A549 (cell line): Measurements from ENCODE around the gene SRPK2.

ENCODE experiments used
- BHLHE40 ChIP-seq: IDR thresholded peaks from 2 replicates; pipeline ENCODE4 v1.6.1; 2012; ENCODE audit warnings: low read depth, low read length, inconsistent platforms
- SMC3 ChIP-seq: fragments of >200 bp; sonication (Bioruptor Twin); formaldehyde crosslinking; IDR thresholded peaks from 3 replicates; pipeline ENCODE4 v1.6.1; 2018; ENCODE audit warnings: inconsistent platforms
- ZFP36 ChIP-seq: fragments of 450-650 bp; IDR thresholded peaks from 2 replicates; pipeline ENCODE4 v1.6.1; 2014; ENCODE audit warnings: borderline replicate concordance; ENCODE audit not compliant: partially characterized antibody
- TF ChIP-seq, protein P1 (sequence below): fragments of 450-650 bp; IDR thresholded peaks from 2 replicates; pipeline ENCODE4 v1.6.1; 2014; ENCODE audit warnings: antibody characterized with exemption
- TF ChIP-seq, protein P2 (sequence below): fragments of >200 bp; sonication (Bioruptor Twin); formaldehyde crosslinking; IDR thresholded peaks from 3 replicates; pipeline ENCODE4 v1.5.1; 2016
- TF ChIP-seq, protein P3 (sequence below): fragments of 250-450 bp; sonication (Bioruptor Pico); IDR thresholded peaks from 2 replicates; pipeline ENCODE4 v1.5.0; 2021; ENCODE audit warnings: mild to moderate bottlenecking, moderate library complexity, borderline replicate concordance

DNA sequence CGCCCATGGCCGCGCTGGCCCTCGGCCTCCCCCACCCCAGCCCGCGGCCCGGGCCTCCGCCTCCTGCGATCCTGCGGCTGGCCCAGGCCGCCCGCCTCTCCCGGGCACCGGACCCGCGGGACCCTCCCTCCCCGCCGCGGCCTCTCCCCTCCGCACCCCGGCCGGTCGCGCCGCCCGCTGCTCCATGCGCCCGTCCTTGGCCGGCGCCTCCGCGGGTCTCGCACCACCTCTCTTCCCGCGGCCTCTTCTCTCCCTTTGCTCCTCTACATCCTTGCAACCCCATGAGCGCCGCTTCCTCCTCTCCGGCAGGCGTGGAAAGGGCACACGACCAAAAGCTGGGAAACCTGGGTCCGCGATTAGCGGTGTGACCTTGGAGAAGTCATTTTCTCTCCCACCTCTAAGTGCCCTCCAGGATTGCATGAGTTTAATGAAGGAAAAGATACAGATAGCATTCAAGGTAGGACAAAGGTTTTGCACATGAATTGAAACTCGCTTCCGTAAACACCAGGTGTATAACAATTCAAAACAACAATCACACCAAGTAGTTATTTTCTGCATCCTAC, 448 bp upstream of the SRPK2 start:
- TF ChIP-seq, protein P1, sequence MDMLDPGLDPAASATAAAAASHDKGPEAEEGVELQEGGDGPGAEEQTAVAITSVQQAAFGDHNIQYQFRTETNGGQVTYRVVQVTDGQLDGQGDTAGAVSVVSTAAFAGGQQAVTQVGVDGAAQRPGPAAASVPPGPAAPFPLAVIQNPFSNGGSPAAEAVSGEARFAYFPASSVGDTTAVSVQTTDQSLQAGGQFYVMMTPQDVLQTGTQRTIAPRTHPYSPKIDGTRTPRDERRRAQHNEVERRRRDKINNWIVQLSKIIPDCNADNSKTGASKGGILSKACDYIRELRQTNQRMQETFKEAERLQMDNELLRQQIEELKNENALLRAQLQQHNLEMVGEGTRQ: no peak
- TF ChIP-seq, protein P2, sequence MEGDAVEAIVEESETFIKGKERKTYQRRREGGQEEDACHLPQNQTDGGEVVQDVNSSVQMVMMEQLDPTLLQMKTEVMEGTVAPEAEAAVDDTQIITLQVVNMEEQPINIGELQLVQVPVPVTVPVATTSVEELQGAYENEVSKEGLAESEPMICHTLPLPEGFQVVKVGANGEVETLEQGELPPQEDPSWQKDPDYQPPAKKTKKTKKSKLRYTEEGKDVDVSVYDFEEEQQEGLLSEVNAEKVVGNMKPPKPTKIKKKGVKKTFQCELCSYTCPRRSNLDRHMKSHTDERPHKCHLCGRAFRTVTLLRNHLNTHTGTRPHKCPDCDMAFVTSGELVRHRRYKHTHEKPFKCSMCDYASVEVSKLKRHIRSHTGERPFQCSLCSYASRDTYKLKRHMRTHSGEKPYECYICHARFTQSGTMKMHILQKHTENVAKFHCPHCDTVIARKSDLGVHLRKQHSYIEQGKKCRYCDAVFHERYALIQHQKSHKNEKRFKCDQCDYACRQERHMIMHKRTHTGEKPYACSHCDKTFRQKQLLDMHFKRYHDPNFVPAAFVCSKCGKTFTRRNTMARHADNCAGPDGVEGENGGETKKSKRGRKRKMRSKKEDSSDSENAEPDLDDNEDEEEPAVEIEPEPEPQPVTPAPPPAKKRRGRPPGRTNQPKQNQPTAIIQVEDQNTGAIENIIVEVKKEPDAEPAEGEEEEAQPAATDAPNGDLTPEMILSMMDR: no peak
- TF ChIP-seq SMC3: no peak
- no peak for TF ChIP-seq BHLHE40
- TF ChIP-seq ZFP36: peak; percentile 32
- TF ChIP-seq, protein P3, sequence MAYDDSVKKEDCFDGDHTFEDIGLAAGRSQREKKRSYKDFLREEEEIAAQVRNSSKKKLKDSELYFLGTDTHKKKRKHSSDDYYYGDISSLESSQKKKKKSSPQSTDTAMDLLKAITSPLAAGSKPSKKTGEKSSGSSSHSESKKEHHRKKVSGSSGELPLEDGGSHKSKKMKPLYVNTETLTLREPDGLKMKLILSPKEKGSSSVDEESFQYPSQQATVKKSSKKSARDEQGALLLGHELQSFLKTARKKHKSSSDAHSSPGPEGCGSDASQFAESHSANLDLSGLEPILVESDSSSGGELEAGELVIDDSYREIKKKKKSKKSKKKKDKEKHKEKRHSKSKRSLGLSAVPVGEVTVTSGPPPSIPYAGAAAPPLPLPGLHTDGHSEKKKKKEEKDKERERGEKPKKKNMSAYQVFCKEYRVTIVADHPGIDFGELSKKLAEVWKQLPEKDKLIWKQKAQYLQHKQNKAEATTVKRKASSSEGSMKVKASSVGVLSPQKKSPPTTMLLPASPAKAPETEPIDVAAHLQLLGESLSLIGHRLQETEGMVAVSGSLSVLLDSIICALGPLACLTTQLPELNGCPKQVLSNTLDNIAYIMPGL: no peak
